HG03159 (cell line): ENCODE results near the gene PCDHA7.
"Not testable (repeated sequence)": the region's sequence is repeated elsewhere in the genome, so short reads cannot be mapped to it uniquely, and the experiment has no call there.

Experiments
- ATAC-seq: cut with Tn5 transposase; IDR thresholded peaks from one replicate; pipeline ENCODE4 v1.9.1; 2021; ENCODE audit warnings: mild to moderate bottlenecking, moderate library complexity; ENCODE audit not compliant: unreplicated experiment

PCDHA7 gene, protein sequence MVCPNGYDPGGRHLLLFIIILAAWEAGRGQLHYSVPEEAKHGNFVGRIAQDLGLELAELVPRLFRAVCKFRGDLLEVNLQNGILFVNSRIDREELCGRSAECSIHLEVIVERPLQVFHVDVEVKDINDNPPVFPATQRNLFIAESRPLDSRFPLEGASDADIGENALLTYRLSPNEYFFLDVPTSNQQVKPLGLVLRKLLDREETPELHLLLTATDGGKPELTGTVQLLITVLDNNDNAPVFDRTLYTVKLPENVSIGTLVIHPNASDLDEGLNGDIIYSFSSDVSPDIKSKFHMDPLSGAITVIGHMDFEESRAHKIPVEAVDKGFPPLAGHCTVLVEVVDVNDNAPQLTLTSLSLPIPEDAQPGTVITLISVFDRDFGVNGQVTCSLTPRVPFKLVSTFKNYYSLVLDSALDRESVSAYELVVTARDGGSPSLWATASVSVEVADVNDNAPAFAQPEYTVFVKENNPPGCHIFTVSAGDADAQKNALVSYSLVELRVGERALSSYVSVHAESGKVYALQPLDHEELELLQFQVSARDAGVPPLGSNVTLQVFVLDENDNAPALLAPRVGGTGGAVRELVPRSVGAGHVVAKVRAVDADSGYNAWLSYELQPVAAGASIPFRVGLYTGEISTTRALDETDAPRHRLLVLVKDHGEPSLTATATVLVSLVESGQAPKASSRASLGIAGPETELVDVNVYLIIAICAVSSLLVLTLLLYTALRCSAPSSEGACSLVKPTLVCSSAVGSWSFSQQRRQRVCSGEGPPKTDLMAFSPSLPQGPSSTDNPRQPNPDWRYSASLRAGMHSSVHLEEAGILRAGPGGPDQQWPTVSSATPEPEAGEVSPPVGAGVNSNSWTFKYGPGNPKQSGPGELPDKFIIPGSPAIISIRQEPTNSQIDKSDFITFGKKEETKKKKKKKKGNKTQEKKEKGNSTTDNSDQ

DNA sequence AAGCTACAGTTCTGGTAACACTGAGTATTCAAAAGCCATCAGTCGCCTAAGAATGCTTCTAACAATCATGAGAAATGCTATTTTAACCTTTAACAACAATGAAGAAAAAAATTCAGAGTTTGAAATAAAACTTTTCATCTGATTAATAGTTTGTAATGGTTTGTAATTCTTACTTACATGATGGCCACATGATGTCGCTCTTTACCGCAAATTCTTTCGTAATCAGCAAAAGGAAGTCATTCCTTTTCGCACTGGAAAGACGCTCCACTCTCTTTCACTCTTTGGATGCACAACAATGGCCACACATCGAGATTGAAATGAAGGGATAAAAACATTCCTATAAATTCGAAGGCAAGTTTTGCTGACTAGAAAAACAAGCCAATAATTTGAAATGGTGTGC lies at the start of gene PCDHA7:
TSS of gene PCDHA7 (plus strand) at position 277 of the 400 bp plus-strand sequence. CDS start at position 392, 115 bp downstream.
- no peak for ATAC-seq

DNA sequence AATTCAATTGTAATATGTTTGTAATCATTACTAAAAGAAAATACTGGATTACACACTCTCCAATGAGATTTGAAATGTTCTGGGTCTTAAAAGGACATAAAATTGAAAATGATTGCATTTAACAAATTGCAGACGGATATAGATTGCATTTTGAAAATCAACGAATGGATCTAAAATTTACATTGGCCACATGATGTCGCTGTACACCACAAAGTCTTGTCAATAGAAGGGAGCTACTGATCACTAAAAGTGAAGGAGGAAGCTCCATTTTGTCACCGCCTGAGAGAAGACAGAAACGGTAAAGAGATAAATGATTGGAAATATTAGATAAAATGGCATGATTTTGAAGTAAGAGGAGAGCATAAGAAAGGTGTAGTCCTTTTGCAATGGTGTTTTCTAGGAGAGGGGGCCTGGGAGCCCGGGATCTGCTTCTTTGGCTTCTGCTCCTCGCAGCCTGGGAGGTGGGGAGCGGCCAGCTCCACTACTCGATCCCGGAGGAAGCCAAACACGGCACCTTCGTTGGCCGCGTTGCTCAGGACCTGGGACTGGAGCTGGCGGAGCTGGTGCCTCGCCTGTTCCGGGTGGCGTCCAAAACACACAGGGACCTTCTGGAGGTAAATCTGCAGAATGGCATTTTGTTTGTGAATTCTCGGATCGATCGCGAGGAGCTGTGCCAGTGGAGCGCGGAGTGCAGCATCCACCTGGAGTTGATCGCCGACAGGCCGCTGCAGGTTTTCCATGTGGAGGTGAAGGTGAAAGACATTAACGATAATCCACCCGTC lies 48.0 kb upstream of the PCDHA7 start, which contains the start of gene PCDHA1:
TSS of gene PCDHA1 (plus strand) at position 236 of the 782 bp plus-strand sequence.
- no peak for ATAC-seq

DNA sequence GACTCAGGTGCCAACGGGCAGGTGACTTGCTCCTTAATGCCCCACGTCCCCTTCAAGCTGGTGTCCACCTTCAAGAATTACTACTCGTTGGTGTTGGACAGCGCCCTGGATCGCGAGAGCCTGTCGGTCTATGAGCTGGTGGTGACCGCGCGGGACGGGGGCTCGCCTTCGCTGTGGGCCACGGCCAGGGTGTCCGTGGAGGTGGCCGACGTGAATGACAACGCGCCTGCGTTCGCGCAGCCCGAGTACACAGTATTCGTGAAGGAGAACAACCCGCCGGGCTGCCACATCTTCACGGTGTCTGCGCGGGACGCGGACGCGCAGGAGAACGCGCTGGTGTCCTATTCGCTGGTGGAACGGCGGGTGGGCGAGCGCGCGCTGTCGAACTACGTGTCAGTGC lies 46.6 kb upstream of the PCDHA7 start:
- ATAC-seq, result not testable (repeated sequence)

DNA sequence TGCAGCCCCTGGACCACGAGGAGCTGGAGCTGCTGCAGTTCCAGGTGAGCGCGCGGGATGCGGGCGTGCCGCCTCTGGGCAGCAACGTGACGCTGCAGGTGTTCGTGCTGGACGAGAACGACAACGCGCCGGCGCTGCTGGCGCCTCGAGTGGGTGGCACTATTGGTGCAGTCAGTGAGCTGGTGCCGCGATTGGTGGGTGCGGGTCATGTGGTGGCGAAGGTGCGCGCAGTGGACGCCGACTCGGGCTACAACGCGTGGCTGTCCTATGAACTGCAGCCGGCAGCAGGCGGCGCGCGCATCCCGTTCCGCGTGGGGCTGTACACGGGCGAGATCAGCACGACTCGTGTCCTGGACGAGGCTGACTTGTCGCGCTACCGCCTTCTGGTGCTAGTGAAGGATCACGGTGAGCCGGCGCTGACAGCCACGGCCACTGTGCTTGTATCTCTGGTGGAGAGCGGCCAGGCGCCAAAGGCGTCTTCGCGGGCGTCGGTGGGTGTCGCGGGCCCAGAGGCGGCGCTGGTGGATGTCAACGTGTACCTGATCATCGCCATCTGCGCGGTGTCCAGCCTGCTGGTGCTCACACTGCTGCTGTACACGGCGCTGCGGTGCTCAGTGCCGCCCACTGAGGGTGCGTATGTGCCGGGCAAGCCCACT lies 46.1 kb upstream of the PCDHA7 start:
- ATAC-seq, result not testable (repeated sequence)

DNA sequence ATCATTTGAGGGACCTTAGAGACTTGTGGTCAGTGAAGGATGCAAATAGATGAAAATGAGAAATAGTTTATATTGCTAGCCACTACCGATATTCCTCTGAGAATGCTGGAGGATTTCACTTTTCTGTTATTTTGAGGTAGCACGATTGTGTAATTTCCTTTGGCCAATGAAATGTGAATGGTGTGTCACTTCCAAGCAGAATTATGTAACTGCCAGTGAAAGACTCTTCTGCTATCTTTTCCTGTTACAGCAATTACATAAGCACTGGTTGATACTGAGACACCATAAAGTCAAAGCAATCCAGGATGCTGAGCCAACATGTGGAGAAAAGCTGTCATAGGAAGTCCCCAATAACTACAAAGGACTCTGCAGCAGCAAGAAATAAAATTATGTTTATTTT lies 43.0 kb upstream of the PCDHA7 start:
- ATAC-seq, result no peak

DNA sequence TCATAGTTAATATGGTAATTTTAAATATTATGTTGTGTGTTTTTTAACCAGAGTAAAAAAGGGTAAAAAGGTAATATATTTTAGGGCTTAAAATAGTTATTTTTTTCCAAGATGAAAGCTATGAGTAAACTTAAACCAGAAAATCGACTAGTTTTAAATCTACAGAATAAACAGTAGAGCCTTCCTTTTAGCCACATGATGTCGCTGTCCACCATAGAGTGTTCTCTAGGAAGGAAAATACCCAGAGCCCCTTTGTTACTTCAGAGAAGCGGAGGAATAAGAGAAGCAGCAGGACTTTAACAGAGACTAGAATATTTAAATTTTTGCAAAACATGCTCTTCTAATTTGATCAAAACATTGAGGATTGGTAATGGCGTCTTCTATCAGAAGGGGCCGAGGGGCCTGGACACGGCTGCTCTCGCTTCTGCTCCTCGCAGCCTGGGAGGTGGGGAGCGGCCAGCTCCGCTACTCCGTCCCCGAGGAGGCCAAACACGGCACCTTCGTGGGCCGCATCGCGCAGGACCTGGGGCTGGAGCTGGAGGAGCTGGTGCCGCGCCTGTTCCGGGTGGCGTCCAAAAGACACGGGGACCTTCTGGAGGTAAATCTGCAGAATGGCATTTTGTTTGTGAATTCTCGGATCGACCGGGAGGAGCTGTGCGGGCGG lies 39.3 kb upstream of the PCDHA7 start, which contains the start of gene PCDHA2:
TSS of gene PCDHA2 (plus strand) at position 258 of the 664 bp plus-strand sequence.
- ATAC-seq, result no peak

DNA sequence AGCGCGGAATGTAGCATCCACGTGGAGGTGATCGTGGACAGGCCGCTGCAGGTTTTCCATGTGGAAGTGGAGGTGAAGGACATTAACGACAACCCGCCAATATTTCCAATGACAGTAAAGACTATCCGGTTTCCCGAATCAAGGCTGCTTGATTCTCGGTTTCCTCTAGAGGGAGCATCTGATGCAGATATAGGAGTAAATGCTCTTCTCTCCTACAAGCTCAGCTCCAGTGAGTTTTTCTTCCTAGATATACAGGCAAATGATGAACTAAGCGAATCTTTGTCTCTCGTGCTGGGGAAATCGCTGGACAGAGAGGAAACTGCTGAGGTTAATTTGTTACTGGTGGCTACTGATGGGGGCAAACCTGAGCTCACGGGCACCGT lies 38.8 kb upstream of the PCDHA7 start:
- ATAC-seq, result no peak

DNA sequence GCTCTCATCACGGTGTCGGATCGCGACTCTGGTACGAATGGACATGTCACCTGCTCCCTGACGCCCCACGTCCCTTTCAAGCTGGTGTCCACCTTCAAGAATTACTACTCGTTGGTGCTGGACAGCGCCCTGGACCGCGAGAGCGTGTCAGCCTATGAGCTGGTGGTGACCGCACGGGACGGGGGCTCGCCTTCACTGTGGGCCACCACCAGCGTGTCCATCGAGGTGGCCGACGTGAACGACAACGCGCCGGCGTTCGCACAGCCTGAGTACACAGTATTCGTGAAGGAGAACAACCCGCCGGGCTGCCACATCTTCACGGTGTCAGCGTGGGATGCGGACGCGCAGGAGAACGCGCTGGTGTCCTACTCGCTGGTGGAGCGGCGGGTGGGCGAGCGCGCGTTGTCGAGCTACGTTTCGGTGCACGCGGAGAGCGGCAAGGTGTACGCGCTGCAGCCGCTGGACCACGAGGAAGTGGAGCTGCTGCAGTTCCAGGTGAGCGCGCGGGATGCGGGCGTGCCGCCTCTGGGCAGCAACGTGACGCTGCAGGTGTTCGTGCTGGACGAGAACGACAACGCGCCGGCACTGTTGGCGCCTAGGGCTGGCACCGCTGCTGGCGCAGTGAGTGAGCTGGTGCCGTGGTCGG lies 37.9 kb upstream of the PCDHA7 start:
- ATAC-seq, result not testable (repeated sequence)

DNA sequence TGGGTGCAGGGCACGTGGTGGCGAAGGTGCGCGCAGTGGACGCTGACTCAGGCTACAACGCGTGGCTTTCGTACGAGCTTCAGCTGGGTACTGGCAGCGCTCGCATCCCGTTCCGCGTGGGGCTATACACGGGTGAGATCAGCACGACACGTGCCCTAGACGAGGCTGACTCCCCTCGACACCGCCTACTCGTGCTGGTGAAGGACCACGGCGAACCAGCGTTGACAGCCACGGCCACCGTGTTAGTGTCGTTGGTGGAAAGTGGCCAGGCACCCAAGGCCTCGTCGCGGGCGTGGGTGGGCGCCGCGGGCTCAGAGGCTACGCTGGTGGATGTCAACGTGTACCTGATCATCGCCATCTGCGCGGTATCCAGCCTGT lies 37.4 kb upstream of the PCDHA7 start:
- ATAC-seq, result no peak

DNA sequence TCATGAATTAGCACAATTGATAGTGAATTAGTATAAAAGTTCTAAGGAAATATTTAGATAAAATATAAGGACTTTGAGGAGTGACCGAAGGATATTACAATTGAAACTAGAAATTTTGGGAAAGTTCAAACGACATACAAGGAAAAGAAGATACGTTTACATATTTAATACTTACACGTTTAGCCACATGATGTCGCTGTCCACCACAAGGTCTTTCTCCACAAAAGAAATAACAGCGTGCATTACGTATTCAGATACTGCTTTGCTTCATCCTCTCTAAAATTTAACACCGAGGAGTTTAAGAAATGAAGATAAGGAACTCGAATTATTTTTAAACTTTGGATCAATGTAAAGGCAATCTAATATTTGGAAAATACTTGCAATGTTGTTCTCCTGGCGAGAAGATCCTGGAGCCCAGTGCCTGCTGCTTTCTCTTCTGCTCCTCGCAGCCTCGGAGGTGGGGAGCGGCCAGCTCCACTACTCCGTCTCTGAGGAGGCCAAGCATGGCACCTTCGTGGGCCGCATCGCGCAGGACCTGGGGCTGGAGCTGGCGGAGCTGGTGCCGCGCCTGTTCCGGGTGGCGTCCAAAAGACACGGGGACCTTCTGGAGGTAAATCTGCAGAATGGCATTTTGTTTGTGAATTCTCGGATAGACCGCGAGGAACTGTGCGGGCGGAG lies 33.1 kb upstream of the PCDHA7 start, which contains the start of gene PCDHA3:
TSS of gene PCDHA3 (plus strand) at position 242 of the 678 bp plus-strand sequence.
- no peak for ATAC-seq

DNA sequence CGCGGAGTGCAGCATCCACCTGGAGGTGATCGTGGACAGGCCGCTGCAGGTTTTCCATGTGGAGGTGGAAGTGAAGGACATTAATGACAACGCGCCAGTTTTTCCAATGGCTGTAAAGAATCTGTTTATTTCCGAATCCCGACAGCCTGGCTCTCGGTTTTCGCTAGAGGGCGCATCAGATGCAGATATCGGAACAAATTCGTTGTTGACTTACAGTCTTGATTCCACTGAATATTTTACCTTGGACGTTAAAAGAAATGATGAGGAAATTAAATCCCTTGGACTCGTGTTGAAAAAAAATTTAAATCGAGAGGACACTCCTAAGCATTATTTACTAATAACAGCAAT lies 32.6 kb upstream of the PCDHA7 start:
- ATAC-seq, result no peak

DNA sequence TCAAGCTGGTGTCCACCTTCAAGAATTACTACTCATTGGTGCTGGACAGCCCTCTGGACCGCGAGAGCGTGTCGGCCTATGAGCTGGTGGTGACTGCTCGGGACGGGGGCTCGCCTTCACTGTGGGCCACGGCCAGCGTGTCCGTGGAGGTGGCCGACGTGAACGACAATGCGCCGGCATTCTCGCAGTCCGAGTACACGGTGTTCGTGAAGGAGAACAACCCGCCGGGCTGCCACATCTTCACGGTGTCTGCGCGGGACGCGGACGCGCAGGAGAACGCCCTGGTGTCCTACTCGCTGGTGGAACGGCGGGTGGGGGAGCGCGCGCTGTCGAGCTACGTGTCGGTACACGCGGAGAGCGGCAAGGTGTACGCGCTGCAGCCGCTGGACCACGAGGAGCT lies 31.7 kb upstream of the PCDHA7 start:
- ATAC-seq, result not testable (repeated sequence)

DNA sequence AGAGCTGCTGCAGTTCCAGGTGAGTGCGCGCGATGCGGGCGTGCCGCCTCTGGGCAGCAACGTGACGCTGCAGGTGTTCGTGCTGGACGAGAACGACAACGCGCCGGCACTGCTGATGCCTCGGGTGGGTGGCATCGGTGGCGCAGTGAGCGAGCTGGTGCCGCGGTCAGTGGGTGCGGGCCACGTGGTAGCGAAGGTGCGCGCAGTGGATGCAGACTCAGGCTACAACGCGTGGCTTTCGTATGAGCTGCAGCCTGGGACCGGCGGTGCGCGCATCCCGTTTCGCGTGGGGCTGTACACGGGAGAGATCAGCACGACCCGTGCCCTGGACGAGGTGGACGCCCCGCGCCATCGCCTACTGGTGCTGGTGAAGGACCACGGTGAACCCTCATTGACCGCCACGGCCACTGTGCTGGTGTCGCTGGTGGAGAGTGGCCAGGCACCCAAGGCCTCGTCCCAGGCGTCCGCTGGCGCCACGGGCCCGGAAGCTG lies 31.2 kb upstream of the PCDHA7 start:
- ATAC-seq, result no peak

DNA sequence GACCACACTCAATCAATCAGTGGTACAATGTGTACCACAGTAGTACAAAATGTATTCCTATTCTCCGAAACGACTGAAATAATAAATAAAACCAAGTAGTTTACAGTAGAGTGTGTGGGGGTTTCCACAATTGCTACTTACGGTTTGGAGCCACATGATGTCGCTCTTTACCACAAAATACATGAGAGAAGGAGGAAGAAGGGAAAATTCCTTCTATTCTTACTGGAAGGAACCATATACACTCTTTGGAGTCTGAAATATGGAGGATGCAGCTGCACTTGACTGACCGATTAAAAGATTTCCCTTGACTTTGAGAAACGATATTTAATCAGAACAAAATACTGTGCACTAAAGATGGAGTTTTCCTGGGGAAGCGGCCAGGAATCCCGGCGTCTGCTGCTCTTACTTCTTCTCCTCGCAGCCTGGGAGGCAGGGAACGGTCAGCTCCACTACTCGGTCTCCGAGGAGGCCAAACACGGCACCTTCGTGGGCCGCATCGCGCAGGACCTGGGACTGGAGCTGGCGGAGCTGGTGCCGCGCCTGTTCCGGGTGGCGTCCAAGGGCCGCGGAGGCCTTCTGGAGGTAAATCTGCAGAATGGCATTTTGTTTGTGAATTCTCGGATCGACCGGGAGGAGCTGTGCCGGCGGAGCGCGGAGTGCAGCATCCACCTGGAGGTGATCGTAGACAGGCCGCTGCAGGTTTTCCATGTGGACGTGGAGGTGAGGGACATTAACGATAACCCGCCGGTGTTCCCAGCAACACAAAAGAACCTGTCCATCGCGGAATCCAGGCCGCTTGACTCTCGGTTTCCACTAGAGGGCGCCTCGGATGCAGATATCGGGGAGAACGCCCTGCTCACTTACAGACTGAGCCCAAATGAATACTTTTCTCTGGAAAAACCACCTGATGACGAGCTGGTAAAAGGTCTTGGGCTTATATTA lies 27.0 kb upstream of the PCDHA7 start, which contains the start of gene PCDHA4:
TSS of gene PCDHA4 (plus strand) at position 235 of the 942 bp plus-strand sequence.
- no peak for ATAC-seq

DNA sequence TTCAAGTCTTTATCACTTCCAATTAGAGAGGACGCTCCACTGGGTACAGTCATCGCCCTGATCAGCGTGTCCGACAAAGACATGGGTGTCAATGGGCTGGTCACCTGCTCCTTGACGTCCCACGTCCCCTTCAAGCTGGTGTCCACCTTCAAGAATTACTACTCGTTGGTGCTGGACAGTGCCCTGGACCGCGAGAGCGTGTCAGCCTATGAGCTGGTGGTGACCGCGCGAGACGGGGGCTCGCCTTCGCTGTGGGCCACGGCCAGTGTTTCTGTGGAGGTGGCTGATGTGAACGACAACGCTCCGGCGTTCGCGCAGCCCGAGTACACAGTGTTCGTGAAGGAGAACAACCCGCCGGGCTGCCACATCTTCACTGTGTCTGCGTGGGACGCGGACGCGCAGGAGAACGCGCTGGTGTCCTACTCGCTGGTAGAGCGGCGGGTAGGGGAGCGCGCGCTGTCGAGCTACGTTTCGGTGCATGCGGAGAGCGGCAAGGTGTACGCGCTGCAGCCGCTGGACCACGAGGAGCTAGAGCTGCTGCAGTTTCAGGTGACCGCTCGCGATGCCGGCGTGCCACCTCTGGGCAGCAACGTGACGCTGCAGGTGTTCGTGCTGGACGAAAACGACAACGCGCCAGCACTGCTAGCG lies 25.7 kb upstream of the PCDHA7 start:
- not testable (repeated sequence) for ATAC-seq

DNA sequence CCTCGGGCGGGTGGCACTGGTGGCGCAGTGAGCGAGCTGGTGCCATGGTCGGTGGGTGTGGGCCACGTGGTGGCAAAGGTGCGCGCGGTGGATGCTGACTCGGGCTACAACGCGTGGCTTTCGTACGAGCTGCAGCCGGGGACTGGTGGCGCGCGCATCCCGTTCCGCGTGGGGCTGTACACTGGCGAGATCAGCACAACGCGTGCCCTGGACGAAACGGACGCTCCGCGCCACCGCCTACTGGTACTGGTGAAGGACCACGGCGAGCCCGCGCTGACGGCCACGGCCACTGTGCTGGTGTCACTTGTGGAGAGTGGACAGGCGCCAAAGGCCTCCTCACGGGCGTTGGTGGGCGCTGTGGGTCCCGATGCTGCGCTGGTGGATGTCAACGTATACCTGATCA lies 25.2 kb upstream of the PCDHA7 start:
- no peak for ATAC-seq
